Vagina (tissue), 2 donors: Measurements from ENCODE around the gene DNAH1.

Experiments used
- POLR2A ChIP-seq, 2 donors: fragments of 450-650 bp; IDR thresholded peaks; one replicate each; pipeline ENCODE4 v1.6.1; 2017; ENCODE audit warnings: antibody characterized with exemption in 2 of 2, mild to moderate bottlenecking in 2 of 2, moderate library complexity in 2 of 2
- POLR2AphosphoS5 ChIP-seq, 2 donors: sonication (generic); formaldehyde crosslinking; IDR thresholded peaks; one replicate each; pipeline ENCODE4 v1.9.0; 2017; ENCODE audit warnings: antibody characterized with exemption in 2 of 2, mild to moderate bottlenecking in 2 of 2, low read depth in 1 of 2; ENCODE audit not compliant: insufficient read depth in 1 of 2
- TF ChIP-seq, protein P1 (sequence below), 3 experiments: fragments of 450-650 bp in 2 of 3; fragments of 200-600 bp in 1 of 3; sonication (generic) in 1 of 3; IDR thresholded peaks; one replicate each; pipeline ENCODE4 v1.5.1; 2017 to 2019; ENCODE audit warnings: antibody characterized with exemption in 3 of 3, mild to moderate bottlenecking in 2 of 3, moderate library complexity in 2 of 3

DNA sequence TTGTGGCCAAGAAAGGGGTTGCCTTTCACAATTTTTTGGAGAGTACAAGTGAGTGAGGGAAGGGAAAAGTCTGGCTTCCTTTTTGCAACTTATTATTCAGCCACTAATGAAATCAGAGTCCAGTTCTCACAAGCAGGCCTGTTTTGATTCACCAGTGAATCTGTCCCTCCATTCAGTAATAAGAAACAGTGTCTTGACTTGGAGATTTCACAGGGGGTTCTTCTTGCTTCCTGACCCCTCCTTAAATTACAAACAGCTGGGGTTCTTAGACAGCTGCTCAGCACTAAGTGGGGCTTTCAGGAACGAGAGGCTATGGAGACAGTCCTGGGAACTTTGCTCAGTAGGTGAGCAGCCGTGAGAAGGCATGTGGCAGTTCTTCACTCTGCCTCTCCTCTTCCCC, 104.3 kb downstream of the DNAH1 start:
- TF ChIP-seq, protein P1, sequence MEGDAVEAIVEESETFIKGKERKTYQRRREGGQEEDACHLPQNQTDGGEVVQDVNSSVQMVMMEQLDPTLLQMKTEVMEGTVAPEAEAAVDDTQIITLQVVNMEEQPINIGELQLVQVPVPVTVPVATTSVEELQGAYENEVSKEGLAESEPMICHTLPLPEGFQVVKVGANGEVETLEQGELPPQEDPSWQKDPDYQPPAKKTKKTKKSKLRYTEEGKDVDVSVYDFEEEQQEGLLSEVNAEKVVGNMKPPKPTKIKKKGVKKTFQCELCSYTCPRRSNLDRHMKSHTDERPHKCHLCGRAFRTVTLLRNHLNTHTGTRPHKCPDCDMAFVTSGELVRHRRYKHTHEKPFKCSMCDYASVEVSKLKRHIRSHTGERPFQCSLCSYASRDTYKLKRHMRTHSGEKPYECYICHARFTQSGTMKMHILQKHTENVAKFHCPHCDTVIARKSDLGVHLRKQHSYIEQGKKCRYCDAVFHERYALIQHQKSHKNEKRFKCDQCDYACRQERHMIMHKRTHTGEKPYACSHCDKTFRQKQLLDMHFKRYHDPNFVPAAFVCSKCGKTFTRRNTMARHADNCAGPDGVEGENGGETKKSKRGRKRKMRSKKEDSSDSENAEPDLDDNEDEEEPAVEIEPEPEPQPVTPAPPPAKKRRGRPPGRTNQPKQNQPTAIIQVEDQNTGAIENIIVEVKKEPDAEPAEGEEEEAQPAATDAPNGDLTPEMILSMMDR (IDR thresholded peaks at IDR 0.05), result no peak
- no peak for TF ChIP-seq POLR2A (IDR thresholded peaks at IDR 0.05)
- no peak for TF ChIP-seq POLR2AphosphoS5 (IDR thresholded peaks at IDR 0.05; ENCODE audit: insufficient read depth in 1 of 2, low read depth in 1 of 2)
